GDM1 (cell line): ENCODE data around the gene MOGAT3.
A peak's percentile ranks its signal among the peaks of the same experiment; 100 is the strongest.

Experiments used
- DNase-seq: peaks from one replicate; lab custom pipeline; 2025; lab: John Stamatoyannopoulos, UW

MOGAT3 gene

DNA sequence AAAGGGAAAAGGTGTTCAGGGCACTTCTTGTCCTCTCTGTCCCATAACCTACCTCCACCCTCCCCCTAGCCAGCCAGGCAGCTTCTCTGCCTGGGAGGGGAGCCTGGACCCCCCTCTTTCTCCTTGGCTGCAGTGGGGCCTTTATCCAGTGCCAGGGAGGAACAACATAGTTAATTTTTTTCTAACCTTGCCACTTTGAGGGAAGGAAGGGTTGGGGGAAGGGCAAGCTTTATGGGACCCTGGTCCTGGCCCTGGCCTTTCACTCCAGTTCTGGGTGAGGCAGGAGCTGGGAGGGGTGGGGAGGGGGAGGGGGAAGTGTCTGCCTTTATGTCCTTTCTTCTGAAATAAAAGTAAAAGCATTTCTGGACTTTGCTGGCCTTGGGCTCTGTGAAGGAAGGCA, 39.9 kb downstream of the MOGAT3 start:
- no peak for DNase-seq

DNA sequence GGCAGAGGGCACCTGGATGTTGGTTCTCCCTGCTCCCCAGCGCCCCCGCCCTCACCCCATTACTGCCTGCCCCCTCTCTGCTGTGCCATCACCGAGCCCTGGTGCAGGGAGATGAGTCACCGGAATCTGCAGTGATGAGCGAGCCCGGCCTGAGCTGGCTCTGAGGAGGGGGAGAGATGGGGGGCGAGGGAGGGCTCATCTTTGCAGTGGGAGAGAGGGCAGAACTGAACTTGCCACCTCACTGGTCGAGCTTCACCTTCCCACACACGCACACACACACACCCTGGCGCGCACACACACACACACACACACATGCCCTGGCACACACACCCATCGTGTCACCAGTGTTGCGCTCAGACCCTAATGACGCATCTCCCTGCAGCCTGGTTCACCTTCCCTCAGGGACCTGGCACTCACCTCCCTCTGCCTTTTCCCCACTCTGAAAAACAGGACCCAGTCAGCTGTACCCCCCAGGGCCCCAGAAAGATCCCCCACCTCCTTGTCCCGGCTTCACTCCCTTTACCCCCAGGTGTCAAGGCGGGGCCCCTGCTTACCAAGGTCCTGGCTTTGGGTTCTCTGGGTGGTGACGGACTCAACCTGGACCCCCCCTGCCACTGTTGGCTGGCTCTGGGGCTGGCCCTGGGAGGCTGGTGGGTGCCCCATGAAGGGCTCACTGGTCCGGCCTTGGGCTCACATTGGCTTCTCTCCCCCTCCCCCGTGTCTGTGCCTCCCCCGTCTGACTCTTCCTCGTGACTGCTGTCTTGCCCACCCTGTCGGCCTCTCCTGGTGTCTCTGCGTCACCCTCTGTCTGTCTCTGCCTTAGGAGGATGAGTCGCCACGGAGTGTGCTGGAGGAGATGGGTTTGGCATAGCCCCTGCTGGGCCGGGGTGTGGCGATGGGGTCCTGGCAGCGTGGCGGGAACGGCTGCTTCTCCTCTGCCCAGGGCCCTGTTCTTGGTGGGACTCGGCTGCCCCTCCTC, 40.9 kb downstream of the MOGAT3 start:
- DNase-seq: no peak

- DNase-seq: no peak
These were observed 43.8 kb downstream of the MOGAT3 start for GRCh38 chr7:101156866-101157589.

DNA sequence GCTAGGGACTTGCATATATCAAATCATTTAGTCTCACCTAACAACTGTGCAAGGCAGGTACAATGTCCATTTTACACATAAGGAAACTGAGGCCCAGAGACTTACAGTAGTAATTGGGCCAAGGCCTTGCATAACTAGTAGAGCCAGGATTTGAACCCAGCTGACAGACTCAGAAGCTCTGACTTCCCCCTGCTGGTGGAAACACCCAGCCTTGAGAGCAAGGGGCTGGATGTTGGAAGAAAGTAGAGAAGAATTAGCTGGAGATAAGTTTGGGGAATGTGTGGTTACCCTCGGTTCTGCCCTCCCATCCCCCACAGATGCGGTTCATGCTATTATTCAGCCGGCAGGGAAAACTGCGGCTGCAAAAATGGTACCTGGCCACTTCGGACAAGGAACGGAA, 44.6 kb downstream of the MOGAT3 start:
- DNase-seq: no peak

DNA sequence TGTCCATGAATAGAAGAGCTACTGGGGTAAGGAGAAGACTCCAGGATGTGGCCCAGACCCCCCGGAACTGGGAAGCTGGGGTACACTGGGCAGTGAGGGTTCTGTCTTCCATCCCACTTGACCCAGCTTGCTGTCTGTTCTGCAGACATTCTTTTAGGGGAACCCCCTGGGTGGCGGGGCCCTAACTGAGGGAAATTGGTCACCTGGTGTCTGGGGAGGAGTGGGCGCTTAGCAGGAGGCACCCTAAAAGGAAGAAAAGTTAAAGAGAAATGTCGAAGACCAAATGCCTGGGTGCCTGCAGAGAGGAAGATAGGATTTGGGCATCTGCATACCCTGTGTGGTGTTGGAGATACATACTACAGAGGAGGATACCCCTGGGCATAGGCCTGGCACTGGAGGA, 45.5 kb downstream of the MOGAT3 start:
- DNase-seq: no peak

GRCh38 chr7:101154693-101155102, 46.1 kb downstream of the MOGAT3 start:
- DNase-seq: no peak

- DNase-seq: peak; percentile 93
These were observed 46.7 kb downstream of the MOGAT3 start, which contains the start of gene AP1S1 for GRCh38 chr7:101153969-101154692. TSS of gene AP1S1 (plus strand) at chr7:101154476. CDS start at chr7:101154515, 39 bp downstream.

GRCh38 chr7:101151908-101152651, 48.8 kb downstream of the MOGAT3 start:
- no peak for DNase-seq
